Endodermal cell (in vitro differentiated cells): ENCODE measurements around the gene LHX6. TPM values are rescaled to one million over a fixed set of nuclear protein-coding genes. Genes with fewer than 3 reads are reported as not detected.

Experiments
- DNase-seq: peaks from one replicate; pipeline ENCODE4 v3.0.0-alpha.2; 2017
- H3K27ac ChIP-seq: 2 replicates; pipeline ENCODE4 v1.5.1; 2013; ENCODE audit warnings: mild to moderate bottlenecking, low read depth, low read length, moderate library complexity
- H3K27me3 ChIP-seq: 2 replicates; pipeline ENCODE4 v1.6.1; 2013; ENCODE audit warnings: mild to moderate bottlenecking, low read length, moderate library complexity; ENCODE audit not compliant: insufficient read depth, control insufficient read depth, poor library complexity, severe bottlenecking
- H3K36me3 ChIP-seq: 2 replicates; pipeline ENCODE4 v1.7.0; 2013; ENCODE audit warnings: mild to moderate bottlenecking, low read length, moderate library complexity; ENCODE audit not compliant: control insufficient read depth, insufficient read depth
- H3K4me1 ChIP-seq: one replicate; pipeline ENCODE4 v1.7.0; 2013; ENCODE audit warnings: low read length; ENCODE audit not compliant: control insufficient read depth, insufficient read depth
- H3K4me3 ChIP-seq: 2 replicates; pipeline ENCODE4 v1.5.1; 2013; ENCODE audit warnings: mild to moderate bottlenecking, low read length, moderate library complexity
- H3K9ac ChIP-seq: 2 replicates; pipeline ENCODE4 v1.6.1; 2013; ENCODE audit warnings: mild to moderate bottlenecking, low read length, moderate library complexity; ENCODE audit not compliant: poor library complexity, severe bottlenecking; ENCODE audit errors: extremely low read depth
- H3K9me3 ChIP-seq: 2 replicates; pipeline ENCODE4 v1.6.1; 2013; ENCODE audit warnings: mild to moderate bottlenecking, low read length, moderate library complexity; ENCODE audit not compliant: control insufficient read depth
- H3K27ac Mint-ChIP-seq: 2 replicates; pipeline ENCODE4 v1.8.0; 2020; ENCODE audit warnings: mixed read lengths
- H3K27me3 Mint-ChIP-seq: 2 replicates; pipeline ENCODE4 v1.8.0; 2021; ENCODE audit warnings: mild to moderate bottlenecking, mixed read lengths; ENCODE audit not compliant: insufficient read depth
- H3K36me3 Mint-ChIP-seq: 2 replicates; pipeline ENCODE4 v1.8.0; 2020; ENCODE audit warnings: low read depth, mixed read lengths
- H3K4me1 Mint-ChIP-seq: 2 replicates; pipeline ENCODE4 v1.8.0; 2020; ENCODE audit warnings: mixed read lengths
- H3K4me3 Mint-ChIP-seq: 2 replicates; pipeline ENCODE4 v1.8.0; 2020; ENCODE audit warnings: mild to moderate bottlenecking, moderate library complexity, mixed read lengths
- H3K9me3 Mint-ChIP-seq: 2 replicates; pipeline ENCODE4 v1.8.0; 2020; ENCODE audit warnings: mild to moderate bottlenecking, mixed read lengths
- WGBS, 2 experiments: methylation state at CpG; one replicate each; pipeline versions ENCODE4 v1.1.5 to v1.1.7; 2013; ENCODE audit warnings: missing lambda C conversion rate in 2 of 2, mixed read lengths in 1 of 2; ENCODE audit not compliant: insufficient coverage in 1 of 2, insufficient read length in 1 of 2; 5-methylcytosine and 5-hydroxymethylcytosine counted together
- total RNA-seq, 2 donors: library from RNA; stranded (reverse); fragmentation: NEBNext Ultra II Directional in 1 of 2; extraction: Animal tissue kit (Norgen Biotek cat#: 25700) in 1 of 2; gene quantifications; 2 replicates in 1 of 2; 3 replicates in 1 of 2; pipeline ENCODE4 v1.2.1, GENCODE V29; 2021
- TF ChIP-seq, protein P1 (sequence below): fragments of 200-600 bp; sonication (generic); conservative IDR thresholded peaks from 2 replicates; pipeline ENCODE4 v1.5.0; 2021; ENCODE audit warnings: antibody characterized with exemption, mild to moderate bottlenecking

The LHX6 gene
- total RNA-seq, 2 donors from 2014 or later = 0.37 TPM; not detected in 1

GRCh38 chr9:122206118-122207046, 22.4 kb downstream of the LHX6 start:
- Histone ChIP-seq H3K9me3 (no peaks in the 10 kb centered on the region), H3K4me3 (no peak overlapping the region), H3K36me3 (no peaks in the 10 kb centered on the region), H3K27me3 (peaks cover 11% of the 10 kb centered on the region), H3K27ac (no peak overlapping the region), H3K9ac (no peak overlapping the region), H3K4me1 (no peaks in the 10 kb centered on the region)
- TF ChIP-seq, protein P1, sequence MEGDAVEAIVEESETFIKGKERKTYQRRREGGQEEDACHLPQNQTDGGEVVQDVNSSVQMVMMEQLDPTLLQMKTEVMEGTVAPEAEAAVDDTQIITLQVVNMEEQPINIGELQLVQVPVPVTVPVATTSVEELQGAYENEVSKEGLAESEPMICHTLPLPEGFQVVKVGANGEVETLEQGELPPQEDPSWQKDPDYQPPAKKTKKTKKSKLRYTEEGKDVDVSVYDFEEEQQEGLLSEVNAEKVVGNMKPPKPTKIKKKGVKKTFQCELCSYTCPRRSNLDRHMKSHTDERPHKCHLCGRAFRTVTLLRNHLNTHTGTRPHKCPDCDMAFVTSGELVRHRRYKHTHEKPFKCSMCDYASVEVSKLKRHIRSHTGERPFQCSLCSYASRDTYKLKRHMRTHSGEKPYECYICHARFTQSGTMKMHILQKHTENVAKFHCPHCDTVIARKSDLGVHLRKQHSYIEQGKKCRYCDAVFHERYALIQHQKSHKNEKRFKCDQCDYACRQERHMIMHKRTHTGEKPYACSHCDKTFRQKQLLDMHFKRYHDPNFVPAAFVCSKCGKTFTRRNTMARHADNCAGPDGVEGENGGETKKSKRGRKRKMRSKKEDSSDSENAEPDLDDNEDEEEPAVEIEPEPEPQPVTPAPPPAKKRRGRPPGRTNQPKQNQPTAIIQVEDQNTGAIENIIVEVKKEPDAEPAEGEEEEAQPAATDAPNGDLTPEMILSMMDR = no peak
- Mint-ChIP-seq H3K9me3 (no peaks in the 10 kb centered on the region), H3K36me3 (no peaks in the 10 kb centered on the region), H3K4me1 (no peaks in the 10 kb centered on the region), H3K4me3 (no peak overlapping the region), H3K27me3 (peaks cover 15% of the 10 kb centered on the region), H3K27ac (no peak overlapping the region)
- 87 to 91% methylated on average over 8 to 9 of the region's 9 CpGs for WGBS, 2 experiments
- no peak for DNase-seq

DNA sequence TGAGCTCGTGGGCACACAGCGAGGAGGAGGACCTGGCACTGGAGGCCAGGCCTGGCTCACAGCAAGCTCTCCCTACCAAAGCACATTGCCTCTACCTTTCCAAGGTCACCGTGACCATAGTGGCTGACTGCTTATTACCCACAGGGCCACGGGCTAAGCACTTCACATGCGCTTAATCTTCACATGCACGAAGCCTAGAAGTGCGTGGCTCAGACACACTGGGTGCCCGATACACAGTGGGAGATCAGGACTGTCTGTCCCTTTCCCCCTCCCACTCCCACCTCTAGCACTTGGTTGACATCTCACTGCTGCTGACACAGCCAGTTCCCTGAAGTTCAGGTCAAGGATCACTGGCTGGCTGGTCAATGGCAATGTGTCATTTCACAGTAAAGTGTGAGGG, 23.6 kb downstream of the LHX6 start:
- Mint-ChIP-seq H3K27me3 (peaks cover 7% of the 10 kb centered on the region), H3K4me3 (no peak overlapping the region), H3K27ac (no peak overlapping the region), H3K9me3 (no peaks in the 10 kb centered on the region), H3K4me1 (no peaks in the 10 kb centered on the region), H3K36me3 (no peaks in the 10 kb centered on the region)
- DNase-seq = no peak
- TF ChIP-seq, protein P1 = no peak
- H3K4me3 ChIP-seq = no peak overlapping the region
- 93 to 95% methylated on average over 7 to 8 of the region's 8 CpGs for WGBS, 2 experiments
- H3K27ac ChIP-seq = no peak overlapping the region
- no peaks in the 10 kb centered on the region for H3K9me3 ChIP-seq
- no peaks in the 10 kb centered on the region for H3K4me1 ChIP-seq
- peaks cover 1% of the 10 kb centered on the region for H3K27me3 ChIP-seq
- H3K9ac ChIP-seq = no peak overlapping the region
- H3K36me3 ChIP-seq = no peaks in the 10 kb centered on the region

DNA sequence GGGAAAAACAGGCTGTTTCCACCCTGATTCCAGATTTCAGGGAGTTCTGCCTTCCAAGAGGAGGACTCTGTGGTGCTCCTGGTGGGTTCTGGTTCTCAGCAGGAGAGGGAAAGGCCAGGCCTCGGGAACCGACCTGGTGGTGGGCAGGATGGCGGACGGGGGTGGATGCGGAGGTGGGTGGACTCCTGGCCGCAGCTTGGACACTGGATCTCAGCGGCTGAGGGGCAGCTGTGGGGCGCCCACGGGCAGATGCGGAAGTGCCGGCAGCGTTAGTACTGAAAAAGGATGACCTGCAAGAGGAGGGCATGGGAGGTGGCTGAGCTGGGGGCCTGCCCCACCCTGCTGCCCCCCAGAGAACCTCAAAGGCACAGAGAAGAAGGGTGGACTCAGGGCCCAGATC, 24.3 kb downstream of the LHX6 start:
- Mint-ChIP-seq H3K27me3 (peaks cover 4% of the 10 kb centered on the region), H3K4me1 (no peaks in the 10 kb centered on the region), H3K9me3 (no peaks in the 10 kb centered on the region), H3K36me3 (no peaks in the 10 kb centered on the region), H3K4me3 (no peak overlapping the region), H3K27ac (no peak overlapping the region)
- Histone ChIP-seq H3K36me3 (no peaks in the 10 kb centered on the region), H3K9ac (no peak overlapping the region), H3K4me1 (no peaks in the 10 kb centered on the region), H3K27ac (no peak overlapping the region), H3K9me3 (no peaks in the 10 kb centered on the region), H3K27me3 (no peaks in the 10 kb centered on the region), H3K4me3 (no peak overlapping the region)
- DNase-seq = peak; percentile 45
- TF ChIP-seq, protein P1 = no peak
- WGBS, 2 experiments = 84 to 100% methylated on average over 1 to 12 of the region's 12 CpGs
